Right lobe of liver (tissue), 6 donors: ENCODE data around the gene MYO7A. TPM values are rescaled to one million over a fixed set of nuclear protein-coding genes. Genes with fewer than 3 reads are reported as not detected.

Experiments used
- ATAC-seq, 4 donors: fragments of 200-7000 bp; cut with Tn5 transposase; one replicate each; pipeline ENCODE4 v1.9.1; 2020; ENCODE audit warnings: mild to moderate bottlenecking in 4 of 4, moderate library complexity in 4 of 4
- DNase-seq, 3 donors: peaks; one replicate each; pipeline ENCODE4 v3.0.0-alpha.2; 2020
- H3K27ac ChIP-seq, 3 donors: fragments of 200-600 bp; one replicate each; pipeline ENCODE4 v1.8.0; 2022
- H3K27me3 ChIP-seq, 2 donors: fragments of 200-600 bp; one replicate each; pipeline ENCODE4 v1.8.0; 2022
- H3K36me3 ChIP-seq, 4 donors: fragments of 200-600 bp; sonication (generic) in 1 of 4; one replicate each; pipeline versions ENCODE4 v1.5.1 to v1.8.0; 2017 to 2022; ENCODE audit warnings: control low read depth in 1 of 4
- H3K4me1 ChIP-seq, 4 donors: fragments of 200-600 bp; sonication (generic) in 1 of 4; one replicate each; pipeline versions ENCODE4 v1.5.1 to v1.8.0; 2017 to 2022; ENCODE audit warnings: control low read depth in 1 of 4
- H3K4me3 ChIP-seq, 3 donors: fragments of 200-600 bp; one replicate each; pipeline ENCODE4 v1.8.0; 2022
- H3K9me3 ChIP-seq, 4 donors: fragments of 200-600 bp; sonication (generic) in 1 of 4; one replicate each; pipeline versions ENCODE4 v1.5.1 to v1.8.0; 2017 to 2022; ENCODE audit warnings: control low read depth in 1 of 4
- CTCF ChIP-seq, 4 donors: fragments of 200-600 bp in 3 of 4; fragments of 450-650 bp in 1 of 4; IDR thresholded peaks; one replicate each; pipeline versions ENCODE4 v1.5.1 to v1.8.0; 2016 to 2022; ENCODE audit warnings: antibody characterized with exemption in 4 of 4, mild to moderate bottlenecking in 2 of 4
- POLR2A ChIP-seq: fragments of 450-650 bp; IDR thresholded peaks from one replicate; pipeline ENCODE4 v1.6.1; 2017; ENCODE audit warnings: antibody characterized with exemption, mild to moderate bottlenecking
- WGBS: methylation state at CpG from one replicate; pipeline ENCODE4 v1.1.6; 2018; ENCODE audit warnings: low coverage, low lambda C conversion rate; ENCODE audit not compliant: insufficient coverage; ENCODE audit errors: missing lambda C conversion rate; 5-methylcytosine and 5-hydroxymethylcytosine counted together
- intact Hi-C, 2 donors: fragments of 100-400 bp; cut with DNase I; formaldehyde crosslinking; loops; one replicate each; pipeline versions ENCODE4 v1.11.2 to v1.14.1; 2022
- total RNA-seq, 6 experiments: library from RNA; depleted of rRNA in 2 of 6; stranded (reverse); fragments of >200 nt in 2 of 6; fragmentation: NEBNext Ultra II Directional in 3 of 6; extraction: Animal tissue kit (Norgen Biotek cat#: 25700) in 3 of 6; gene quantifications; one replicate each; pipeline versions ENCODE4 v1.1.0 to v1.2.4, GENCODE V29; 2016 to 2023
- donor health status: DM: no; HTN: yes; CAD: no.
- donor health status: DM: no; HTN: no; CAD: no.
- donor health status: DM: no; HTN: no; CAD: no.
- donor health status: DM: no; HTN: yes; CAD: no.
- donor health status: DM: no; HTN: yes; CAD: no.

The MYO7A gene
- total RNA-seq, 6 experiments from 2014 or later, result 23.6 to 39.6 (median 32.0) TPM

- no peaks in the 10 kb centered on the region for H3K36me3 ChIP-seq
- DNase-seq (peak in 1 of 3 donors; percentile 12), ATAC-seq (no peak)
- WGBS, result 80% methylated on average over 1 of the region's 1 CpG
- TF ChIP-seq CTCF (IDR thresholded peaks at IDR 0.05) (no peak), POLR2A (no peak)
- no peaks in the 10 kb centered on the region for H3K9me3 ChIP-seq
- peaks cover 0 to 26% (median 9%) of the 10 kb centered on the region in 4 donors for H3K4me1 ChIP-seq
- H3K4me3 ChIP-seq, result no peak overlapping the region
- no peak overlapping the region for H3K27ac ChIP-seq
- intact Hi-C loops, result no loop called here
- no peaks in the 10 kb centered on the region for H3K27me3 ChIP-seq
Measured at GRCh38 chr11:77147036-77147315, 18.9 kb downstream of the MYO7A start.

- DNase-seq (peak in 1 of 3 donors; percentile 53), ATAC-seq (no peak)
- Histone ChIP-seq H3K27me3 (no peaks in the 10 kb centered on the region), H3K27ac (no peak overlapping the region), H3K4me3 (no peak overlapping the region), H3K36me3 (no peaks in the 10 kb centered on the region), H3K9me3 (no peaks in the 10 kb centered on the region), H3K4me1 (peaks cover 0 to 26% (median 10%) of the 10 kb centered on the region in 4 donors)
- TF ChIP-seq CTCF (IDR thresholded peaks at IDR 0.05), result no peak
- TF ChIP-seq POLR2A, result no peak
- 50% methylated on average over 15 of the region's 47 CpGs for WGBS
- intact Hi-C loops, result no loop called here
Measured at GRCh38 chr11:77147668-77148321, 19.7 kb downstream of the MYO7A start.

- DNase-seq, result peak in 1 of 3 donors; percentile 39
- TF ChIP-seq POLR2A, result no peak
- TF ChIP-seq CTCF (IDR thresholded peaks at IDR 0.05), result no peak
- Histone ChIP-seq H3K4me3 (no peak overlapping the region), H3K9me3 (no peaks in the 10 kb centered on the region), H3K27me3 (no peaks in the 10 kb centered on the region), H3K36me3 (no peaks in the 10 kb centered on the region), H3K27ac (no peak overlapping the region), H3K4me1 (peaks cover 0 to 31% (median 14%) of the 10 kb centered on the region in 4 donors)
- no peak for ATAC-seq
- intact Hi-C loops, result no loop called here
- WGBS, result 100% methylated on average over 2 of the region's 8 CpGs
Measured at GRCh38 chr11:77148963-77149715, 21.1 kb downstream of the MYO7A start.

- intact Hi-C loops, result no loop called here
- no peaks in the 10 kb centered on the region for H3K27me3 ChIP-seq
- no peak overlapping the region for H3K4me3 ChIP-seq
- H3K4me1 ChIP-seq, result peaks cover 0 to 29% (median 14%) of the 10 kb centered on the region in 4 donors
- TF ChIP-seq POLR2A, result no peak
- no peak for TF ChIP-seq CTCF (IDR thresholded peaks at IDR 0.05)
- 100% methylated on average over 5 of the region's 12 CpGs for WGBS
- H3K9me3 ChIP-seq, result no peaks in the 10 kb centered on the region
- H3K36me3 ChIP-seq, result no peaks in the 10 kb centered on the region
- no peak for ATAC-seq
- peak in 1 of 3 donors; percentile 30 for DNase-seq
- H3K27ac ChIP-seq, result no peak overlapping the region
Measured at GRCh38 chr11:77149716-77150392, 21.8 kb downstream of the MYO7A start.
